ENCODE results near the gene KCTD10.

DNA sequence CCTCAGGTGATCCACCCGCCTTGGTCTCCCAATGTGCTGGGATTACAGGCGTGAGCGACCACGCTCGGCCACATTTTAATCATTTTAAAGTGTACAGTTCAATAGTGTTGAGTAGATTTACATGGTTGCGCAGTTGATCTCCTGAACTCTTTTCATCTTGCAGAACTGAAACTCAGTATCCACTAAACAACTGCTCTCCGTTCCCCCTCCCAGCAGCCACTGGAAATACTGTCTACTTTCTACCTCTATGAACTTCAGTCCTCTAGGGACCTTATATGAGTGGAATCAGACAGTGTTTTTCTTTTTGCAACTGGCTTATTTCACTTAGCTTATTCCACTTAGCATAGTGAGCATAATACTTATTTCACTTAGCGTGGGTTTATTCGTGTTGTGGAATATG, 53.7 kb downstream of the KCTD10 start:
- TF ChIP-seq CTCF (IDR thresholded peaks at IDR 0.05; ENCODE audit: low read depth, low read length) (no peak), EZH2phosphoT487 (IDR thresholded peaks at IDR 0.05; ENCODE audit: low read depth) (no peak)

All from OCI-LY3 (cell line).